ENCODE results near the gene NAMPT.

NAMPT gene

GRCh38 chr7:106205621-106206222 is 79.1 kb downstream of the NAMPT start:
- no peak for TF ChIP-seq JUND (IDR thresholded peaks at IDR 0.05; ENCODE audit: low read depth)
- no peak for DNase-seq (ENCODE audit: low read depth in 1 of 2, low spot score in 1 of 2)
- in situ Hi-C loops (cut with HindIII; ENCODE audit: low pct_unique_long_range_greater_than_20kb, low sequenced_read_pairs): no loop called here

GRCh38 chr7:106203473-106203872 is 81.3 kb downstream of the NAMPT start:
- no peak for DNase-seq (ENCODE audit: low read depth in 1 of 2, low spot score in 1 of 2)
- in situ Hi-C loops (cut with HindIII; ENCODE audit: low pct_unique_long_range_greater_than_20kb, low sequenced_read_pairs): no loop called here
- TF ChIP-seq JUND (IDR thresholded peaks at IDR 0.05; ENCODE audit: low read depth): no peak

GRCh38 chr7:106201164-106201563 is 83.6 kb downstream of the NAMPT start:
- DNase-seq (ENCODE audit: low read depth in 1 of 2, low spot score in 1 of 2): no peak
- no peak for TF ChIP-seq JUND (IDR thresholded peaks at IDR 0.05; ENCODE audit: low read depth)
- in situ Hi-C loops (cut with HindIII; ENCODE audit: low pct_unique_long_range_greater_than_20kb, low sequenced_read_pairs): no loop called here

- DNase-seq (ENCODE audit: low read depth in 1 of 2, low spot score in 1 of 2): no peak
- TF ChIP-seq JUND (IDR thresholded peaks at IDR 0.05; ENCODE audit: low read depth): no peak
- in situ Hi-C loops (cut with HindIII; ENCODE audit: low pct_unique_long_range_greater_than_20kb, low sequenced_read_pairs): no loop called here
These were observed 84.9 kb downstream of the NAMPT start for GRCh38 chr7:106199813-106200364.

GRCh38 chr7:106199024-106199423 is 85.8 kb downstream of the NAMPT start:
- TF ChIP-seq JUND (IDR thresholded peaks at IDR 0.05; ENCODE audit: low read depth): no peak
- in situ Hi-C loops (cut with HindIII; ENCODE audit: low pct_unique_long_range_greater_than_20kb, low sequenced_read_pairs): no loop called here

More at GRCh38 chr7:106199024-106199423, 85.8 kb downstream of the NAMPT start:
- no peak for DNase-seq (ENCODE audit: low read depth in 1 of 2, low spot score in 1 of 2)
